ENCODE measurements around the gene KLHL3.

GRCh38 chr5:137575847-137576246 lies 160.0 kb downstream of the KLHL3 start:
- TF ChIP-seq CTCF (conservative IDR thresholded peaks at IDR 0.05) (no peak), EZH2 (IDR thresholded peaks at IDR 0.05; ENCODE audit: low read depth) (no peak)

Data from PC-9 (cell line).